IMR-90 (cell line): ENCODE measurements around the gene KY. TPM values are rescaled to one million over a fixed set of nuclear protein-coding genes. Genes with fewer than 3 reads are reported as not detected.

Experiments
- ATAC-seq: fragments of 200-7000 bp; cut with Tn5 transposase; 2 replicates; pipeline ENCODE4 v1.9.1; 2020; ENCODE audit warnings: low read depth, mild to moderate bottlenecking, moderate library complexity
- BruUV-seq: library from RNA; stranded (reverse); fragments of 400-500 nt; replicated peaks from 2 replicates; lab custom pipeline; 2021; lab: Mats Ljungman, UMichigan
- CTCF ChIA-PET: fragments of 300-600 bp; formaldehyde crosslinking; extraction: SDS; loops from one replicate; lab custom pipeline; 2021; ENCODE audit warnings: antibody characterized with exemption; lab: Yijun Ruan, JAX
- POLR2A ChIA-PET: fragments of 300-600 bp; sonication (Branson Sonifier 250); formaldehyde crosslinking; loops from one replicate; lab custom pipeline; 2022; ENCODE audit warnings: antibody characterized with exemption; ENCODE audit not compliant: unreplicated experiment; lab: Charles Lee
- DNase-seq: peaks from one replicate; pipeline ENCODE4 v3.0.0; 2013
- H2AFZ ChIP-seq: replicated peaks from 2 replicates; pipeline ENCODE3; 2013; ENCODE audit warnings: low read length, mild to moderate bottlenecking; ENCODE audit not compliant: poor library complexity
- H2AK5ac ChIP-seq: 2 replicates; pipeline ENCODE4 v1.6.1; 2013; ENCODE audit warnings: low read depth, low read length, inconsistent platforms
- H2AK9ac ChIP-seq: replicated peaks from 2 replicates; pipeline ENCODE3; 2013; ENCODE audit warnings: mild to moderate bottlenecking, low read depth, low read length, moderate library complexity; ENCODE audit not compliant: poor library complexity
- H2BK120ac ChIP-seq: 2 replicates; pipeline ENCODE4 v1.6.1; 2013; ENCODE audit warnings: low read depth, low read length, inconsistent platforms
- H2BK15ac ChIP-seq: 3 replicates; pipeline ENCODE4 v1.6.1; 2013; ENCODE audit warnings: low read depth, low read length, inconsistent platforms
- H2BK20ac ChIP-seq: 2 replicates; pipeline ENCODE4 v1.6.1; 2013; ENCODE audit warnings: low read depth, mild to moderate bottlenecking, inconsistent platforms, low read length, moderate library complexity
- H2BK5ac ChIP-seq: 2 replicates; pipeline ENCODE4 v1.6.1; 2013; ENCODE audit warnings: mild to moderate bottlenecking, low read depth, low read length, inconsistent platforms; ENCODE audit not compliant: poor library complexity, severe bottlenecking
- H3K14ac ChIP-seq: replicated peaks from 2 replicates; pipeline ENCODE4 v1.6.1; 2013; ENCODE audit warnings: low read depth, low read length, inconsistent platforms
- H3K18ac ChIP-seq: 2 replicates; pipeline ENCODE4 v1.6.1; 2013; ENCODE audit warnings: low read depth, low read length, control low read depth
- H3K23ac ChIP-seq: 2 replicates; pipeline ENCODE4 v1.6.1; 2013; ENCODE audit warnings: low read depth, low read length, inconsistent platforms
- H3K27ac ChIP-seq: 2 replicates; pipeline ENCODE4 v1.5.1; 2013; ENCODE audit warnings: mild to moderate bottlenecking, control low read depth, low read length; ENCODE audit not compliant: insufficient read depth
- H3K27me3 ChIP-seq: 2 replicates; pipeline ENCODE4 v1.6.1; 2013; ENCODE audit warnings: low read length; ENCODE audit not compliant: control insufficient read depth, insufficient read depth
- H3K36me3 ChIP-seq: 2 replicates; pipeline ENCODE4 v1.6.1; 2013; ENCODE audit warnings: low read length, mixed read lengths; ENCODE audit not compliant: control insufficient read depth, insufficient read depth
- H3K4ac ChIP-seq: 2 replicates; pipeline ENCODE4 v1.6.1; 2013; ENCODE audit warnings: low read depth, low read length, inconsistent platforms
- H3K4me1 ChIP-seq: 2 replicates; pipeline ENCODE4 v1.6.1; 2013; ENCODE audit warnings: low read length, mixed read lengths; ENCODE audit not compliant: control insufficient read depth, insufficient read depth
- H3K4me2 ChIP-seq: 2 replicates; pipeline ENCODE4 v1.6.1; 2013; ENCODE audit warnings: low read depth, mild to moderate bottlenecking, control low read depth, low read length, moderate library complexity
- H3K4me3 ChIP-seq: 2 replicates; pipeline ENCODE4 v1.5.1; 2013; ENCODE audit warnings: low read depth, mild to moderate bottlenecking, control low read depth, low read length, moderate library complexity; ENCODE audit not compliant: insufficient read depth
- H3K56ac ChIP-seq: 2 replicates; pipeline ENCODE4 v1.6.1; 2013; ENCODE audit warnings: low read length, inconsistent platforms; ENCODE audit not compliant: insufficient read depth; ENCODE audit errors: extremely low read depth
- H3K79me1 ChIP-seq, 2 experiments: 2 replicates each; pipeline ENCODE4 v1.6.1; 2013; ENCODE audit warnings: low read length in 2 of 2, inconsistent platforms in 1 of 2, low read depth in 1 of 2
- H3K9ac ChIP-seq: 2 replicates; pipeline ENCODE4 v1.6.1; 2013; ENCODE audit warnings: low read depth, low read length, control low read depth
- H3K9me1 ChIP-seq: 2 replicates; pipeline ENCODE4 v1.6.1; 2013; ENCODE audit warnings: low read length, inconsistent platforms; ENCODE audit not compliant: insufficient read depth
- H3K9me3 ChIP-seq: 2 replicates; pipeline ENCODE4 v1.6.1; 2013; ENCODE audit warnings: low read length; ENCODE audit not compliant: control insufficient read depth, insufficient read depth
- H4K20me1 ChIP-seq: 2 replicates; pipeline ENCODE4 v1.6.1; 2013; ENCODE audit warnings: low read length, inconsistent platforms; ENCODE audit not compliant: insufficient read depth
- H4K5ac ChIP-seq: 2 replicates; pipeline ENCODE4 v1.6.1; 2013; ENCODE audit warnings: mild to moderate bottlenecking, low read depth, low read length, control low read depth
- H4K8ac ChIP-seq, 2 experiments: 2 replicates each; pipeline ENCODE4 v1.6.1; 2013; ENCODE audit warnings: low read depth in 2 of 2, low read length in 2 of 2, control low read depth in 1 of 2, inconsistent platforms in 1 of 2
- H4K91ac ChIP-seq: 2 replicates; pipeline ENCODE4 v1.6.1; 2013; ENCODE audit warnings: low read depth, low read length, inconsistent platforms; ENCODE audit not compliant: insufficient read depth
- CEBPB ChIP-seq: IDR thresholded peaks from 2 replicates; pipeline ENCODE4 v1.6.1; 2012; ENCODE audit warnings: low read depth, low read length, improper control_type of control experiment
- ELK1 ChIP-seq: fragments of 150-350 bp; IDR thresholded peaks from 2 replicates; pipeline ENCODE4 v1.6.1; 2016; ENCODE audit warnings: low read depth, mild to moderate bottlenecking, low read length, moderate library complexity, borderline replicate concordance
- FOS ChIP-seq: fragments of 150-350 bp; IDR thresholded peaks from 2 replicates; pipeline ENCODE4 v1.6.1; 2016; ENCODE audit warnings: low read depth, low read length
- MAFK ChIP-seq: IDR thresholded peaks from 2 replicates; pipeline ENCODE4 v1.6.1; 2012; ENCODE audit warnings: low read depth, low read length, improper control_type of control experiment
- POLR2A ChIP-seq: IDR thresholded peaks from 2 replicates; pipeline ENCODE4 v1.6.1; 2012; ENCODE audit warnings: mild to moderate bottlenecking, low read depth, low read length
- RAD21 ChIP-seq: IDR thresholded peaks from 2 replicates; pipeline ENCODE4 v1.6.1; 2012; ENCODE audit warnings: low read length, improper control_type of control experiment
- RCOR1 ChIP-seq: IDR thresholded peaks from 2 replicates; pipeline ENCODE4 v1.6.1; 2012; ENCODE audit warnings: mild to moderate bottlenecking, low read length, improper control_type of control experiment; ENCODE audit not compliant: insufficient replicate concordance
- RFX5 ChIP-seq: IDR thresholded peaks from 2 replicates; pipeline ENCODE4 v1.8.0; 2012; ENCODE audit warnings: low read depth, mild to moderate bottlenecking, low read length, moderate library complexity
- SMC3 ChIP-seq: fragments of 150-350 bp; IDR thresholded peaks from 2 replicates; pipeline ENCODE4 v1.6.1; 2016; ENCODE audit warnings: low read depth, mild to moderate bottlenecking, antibody characterized with exemption, low read length, moderate library complexity
- WGBS, 2 experiments: methylation state at CpG; one replicate each; pipeline versions ENCODE4 v1.1.5 to v1.1.7; 2013; ENCODE audit warnings: missing lambda C conversion rate in 2 of 2; ENCODE audit not compliant: insufficient read length in 1 of 2; ENCODE audit errors: extremely low coverage in 2 of 2; 5-methylcytosine and 5-hydroxymethylcytosine counted together
- dilution Hi-C: fragments of 300-500 bp; cut with HindIII; formaldehyde crosslinking; loops from one replicate; pipeline ENCODE4 v1.14.3; 2018; ENCODE audit warnings: low sequenced_read_pairs; ENCODE audit not compliant: unreplicated experiment
- in situ Hi-C: fragments of 300-500 bp; cut with MboI; formaldehyde crosslinking; loops from 3 replicates; pipeline ENCODE4 v1.14.3; 2019; ENCODE audit warnings: low sequenced_read_pairs, inconsistent platforms, mixed read lengths
- intact Hi-C: fragments of 100-400 bp; cut with micrococcal nuclease; formaldehyde crosslinking; loops from 2 replicates; pipeline ENCODE4 v1.10.0; 2022
- polyA plus RNA-seq, 3 experiments: library from polyadenylated mRNA; depleted of rRNA; stranded (reverse); fragments of >200 nt; gene quantifications; 2 replicates each; pipeline ENCODE4 v1.2.3, GENCODE V29; 2012; ENCODE audit warnings: low replicate concordance in 1 of 3
- total RNA-seq: library from RNA; depleted of rRNA; stranded (reverse); fragments of >200 nt; gene quantifications from 2 replicates; pipeline ENCODE4 v1.2.3, GENCODE V29; 2012
- TF ChIP-seq, protein P1 (sequence below): fragments of 150-350 bp; IDR thresholded peaks from 2 replicates; pipeline ENCODE4 v1.6.1; 2017; ENCODE audit warnings: mild to moderate bottlenecking, antibody characterized with exemption, low read length, low read depth
- TF ChIP-seq, protein P2 (sequence below): conservative IDR thresholded peaks from 2 replicates; pipeline ENCODE4 v1.5.1; 2012; ENCODE audit warnings: mild to moderate bottlenecking, low read depth, low read length, improper control_type of control experiment

KY gene
- total and polyA plus RNA-seq, 2 of the 4 experiments (the other 2 are of a cell fraction), result under 0.01 to 0.09 TPM

GRCh38 chr3:134682196-134682880 lies 31.5 kb upstream of the KY start:
- Histone ChIP-seq H2BK5ac (no peak overlapping the region), H3K4me2 (no peak overlapping the region), H3K23ac (no peak overlapping the region), H2AK5ac (no peak overlapping the region), H3K27ac (no peak overlapping the region), H4K91ac (no peak overlapping the region), H3K27me3 (peaks cover 2% of the 10 kb centered on the region; the same call in 1 of the 2 replicates), H3K4me3 (no peak overlapping the region), H3K4ac (no peak overlapping the region), H3K9me1 (no peaks in the 10 kb centered on the region), H3K56ac (no peak overlapping the region), H3K36me3 (no peaks in the 10 kb centered on the region), H2BK20ac (no peak overlapping the region), H3K4me1 (peaks cover 8% of the 10 kb centered on the region), H3K18ac (no peak overlapping the region), H4K5ac (no peak overlapping the region), H3K14ac (no peak overlapping the region), H3K9ac (no peak overlapping the region), H2AFZ (no peak overlapping the region), H2BK15ac (no peak overlapping the region), H2AK9ac (no peak overlapping the region), H3K9me3 (no peaks in the 10 kb centered on the region), H3K79me1 (no peaks in the 10 kb centered on the region), H4K8ac (no peak overlapping the region), H4K20me1 (no peaks in the 10 kb centered on the region), H2BK120ac (no peak overlapping the region)
- CTCF ChIA-PET, result no interaction called here
- POLR2A ChIA-PET, result no interaction called here
- no peak for ATAC-seq
- WGBS, 2 experiments, result no CpG with 5 or more reads among the region's 7 CpGs
- peak; percentile 64 for DNase-seq
- dilution Hi-C loops (no loop called here), intact Hi-C loops (no loop called here), in situ Hi-C loops (no loop called here)
- BruUV-seq, result no TSS peak
- TF ChIP-seq RCOR1, result no peak
- no peak for TF ChIP-seq SMC3
- TF ChIP-seq RFX5, result no peak
- no peak for TF ChIP-seq ELK1
- no peak for TF ChIP-seq MAFK
- TF ChIP-seq, protein P1, sequence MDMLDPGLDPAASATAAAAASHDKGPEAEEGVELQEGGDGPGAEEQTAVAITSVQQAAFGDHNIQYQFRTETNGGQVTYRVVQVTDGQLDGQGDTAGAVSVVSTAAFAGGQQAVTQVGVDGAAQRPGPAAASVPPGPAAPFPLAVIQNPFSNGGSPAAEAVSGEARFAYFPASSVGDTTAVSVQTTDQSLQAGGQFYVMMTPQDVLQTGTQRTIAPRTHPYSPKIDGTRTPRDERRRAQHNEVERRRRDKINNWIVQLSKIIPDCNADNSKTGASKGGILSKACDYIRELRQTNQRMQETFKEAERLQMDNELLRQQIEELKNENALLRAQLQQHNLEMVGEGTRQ, result no peak
- TF ChIP-seq, protein P2, sequence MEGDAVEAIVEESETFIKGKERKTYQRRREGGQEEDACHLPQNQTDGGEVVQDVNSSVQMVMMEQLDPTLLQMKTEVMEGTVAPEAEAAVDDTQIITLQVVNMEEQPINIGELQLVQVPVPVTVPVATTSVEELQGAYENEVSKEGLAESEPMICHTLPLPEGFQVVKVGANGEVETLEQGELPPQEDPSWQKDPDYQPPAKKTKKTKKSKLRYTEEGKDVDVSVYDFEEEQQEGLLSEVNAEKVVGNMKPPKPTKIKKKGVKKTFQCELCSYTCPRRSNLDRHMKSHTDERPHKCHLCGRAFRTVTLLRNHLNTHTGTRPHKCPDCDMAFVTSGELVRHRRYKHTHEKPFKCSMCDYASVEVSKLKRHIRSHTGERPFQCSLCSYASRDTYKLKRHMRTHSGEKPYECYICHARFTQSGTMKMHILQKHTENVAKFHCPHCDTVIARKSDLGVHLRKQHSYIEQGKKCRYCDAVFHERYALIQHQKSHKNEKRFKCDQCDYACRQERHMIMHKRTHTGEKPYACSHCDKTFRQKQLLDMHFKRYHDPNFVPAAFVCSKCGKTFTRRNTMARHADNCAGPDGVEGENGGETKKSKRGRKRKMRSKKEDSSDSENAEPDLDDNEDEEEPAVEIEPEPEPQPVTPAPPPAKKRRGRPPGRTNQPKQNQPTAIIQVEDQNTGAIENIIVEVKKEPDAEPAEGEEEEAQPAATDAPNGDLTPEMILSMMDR, result no peak
- TF ChIP-seq POLR2A, result no peak
- TF ChIP-seq CEBPB, result no peak
- no peak for TF ChIP-seq FOS
- no peak for TF ChIP-seq RAD21
